Stimulated activated naive CD4-positive, alpha-beta T cell treated with Interleukin-2 at 50 U/mL for 16 hours (primary cell): Measurements from ENCODE around the gene PLCB3.

Experiments used
- DNase-seq: peaks from one replicate; lab custom pipeline; 2025; lab: John Stamatoyannopoulos, UW

PLCB3 gene

GRCh38 chr11:64250415-64251015 lies 815 bp upstream of the PLCB3 start:
- DNase-seq, result no peak

GRCh38 chr11:64251753-64252002 lies 348 bp downstream of the PLCB3 start:
- DNase-seq, result no peak

- DNase-seq, result no peak
These were observed 908 bp downstream of the PLCB3 start for GRCh38 chr11:64252003-64252872.

- DNase-seq, result no peak
These were observed 1.7 kb downstream of the PLCB3 start for GRCh38 chr11:64253043-64253442.

- no peak for DNase-seq
These were observed 2.2 kb downstream of the PLCB3 start for GRCh38 chr11:64253481-64253880.

- no peak for DNase-seq
These were observed 3.0 kb downstream of the PLCB3 start for GRCh38 chr11:64254326-64254725.

- no peak for DNase-seq
These were observed 4.1 kb downstream of the PLCB3 start for GRCh38 chr11:64255135-64256128.

- no peak for DNase-seq
These were observed 5.0 kb downstream of the PLCB3 start for GRCh38 chr11:64256300-64256699.

GRCh38 chr11:64258356-64258755 lies 7.0 kb downstream of the PLCB3 start:
- no peak for DNase-seq

GRCh38 chr11:64258946-64259532 lies 7.7 kb downstream of the PLCB3 start:
- no peak for DNase-seq

- DNase-seq, result no peak
These were observed 8.3 kb downstream of the PLCB3 start for GRCh38 chr11:64259533-64260067.

GRCh38 chr11:64260147-64260708 lies 8.9 kb downstream of the PLCB3 start:
- no peak for DNase-seq

- DNase-seq, result no peak
These were observed 10.3 kb downstream of the PLCB3 start for GRCh38 chr11:64261556-64262080.

GRCh38 chr11:64262271-64263002 lies 11.1 kb downstream of the PLCB3 start:
- DNase-seq, result no peak

GRCh38 chr11:64263021-64263946 lies 12.0 kb downstream of the PLCB3 start:
- DNase-seq, result no peak

GRCh38 chr11:64263947-64264317 lies 12.6 kb downstream of the PLCB3 start:
- DNase-seq, result no peak

GRCh38 chr11:64264371-64264852 lies 13.1 kb downstream of the PLCB3 start:
- no peak for DNase-seq

GRCh38 chr11:64265176-64266160 lies 14.1 kb downstream of the PLCB3 start:
- no peak for DNase-seq
